GM18508 (cell line): ENCODE data around the gene SCG2.

Source experiments
- ATAC-seq: cut with Tn5 transposase; IDR thresholded peaks from one replicate; pipeline ENCODE4 v1.9.1; 2021; ENCODE audit warnings: moderate number of reproducible peaks; ENCODE audit not compliant: insufficient read depth, unreplicated experiment

Gene SCG2

GRCh38 chr2:223601932-223602666, at the start of gene SCG2:
TSS of gene SCG2 (minus strand) at chr2:223602361. CDS start at chr2:223599282, 3,079 bp downstream.
- ATAC-seq: peak; percentile 87

- ATAC-seq: no peak
Observed at GRCh38 chr2:223649554-223650533, 47.7 kb upstream of the SCG2 start.

GRCh38 chr2:223648755-223649154, 46.6 kb upstream of the SCG2 start:
- ATAC-seq: no peak

GRCh38 chr2:223647258-223647952, 45.2 kb upstream of the SCG2 start:
- peak; percentile 91 for ATAC-seq

- no peak for ATAC-seq
Observed at GRCh38 chr2:223644136-223644535, 42.0 kb upstream of the SCG2 start.

- no peak for ATAC-seq
Observed at GRCh38 chr2:223643309-223643708, 41.1 kb upstream of the SCG2 start.

GRCh38 chr2:223642506-223642905, 40.3 kb upstream of the SCG2 start:
- no peak for ATAC-seq

GRCh38 chr2:223641082-223641481, 38.9 kb upstream of the SCG2 start:
- no peak for ATAC-seq

GRCh38 chr2:223635080-223635479, 32.9 kb upstream of the SCG2 start:
- no peak for ATAC-seq

GRCh38 chr2:223634238-223634637, 32.1 kb upstream of the SCG2 start:
- no peak for ATAC-seq

GRCh38 chr2:223633656-223634055, 31.5 kb upstream of the SCG2 start:
- no peak for ATAC-seq

- ATAC-seq: no peak
Observed at GRCh38 chr2:223632826-223633225, 30.7 kb upstream of the SCG2 start.

GRCh38 chr2:223626716-223627115, 24.6 kb upstream of the SCG2 start:
- ATAC-seq: no peak

- ATAC-seq: no peak
Observed at GRCh38 chr2:223625652-223626051, 23.5 kb upstream of the SCG2 start.

GRCh38 chr2:223621901-223622300, 19.7 kb upstream of the SCG2 start:
- ATAC-seq: no peak

GRCh38 chr2:223619486-223620129, 17.4 kb upstream of the SCG2 start:
- ATAC-seq: no peak

- no peak for ATAC-seq
Observed at GRCh38 chr2:223618172-223619035, 16.2 kb upstream of the SCG2 start.

- ATAC-seq: no peak
Observed at GRCh38 chr2:223614534-223614933, 12.4 kb upstream of the SCG2 start.
